Adipocyte (in vitro differentiated cells): ENCODE results near the gene CCDC78.

Experiments
- DNase-seq: peaks from one replicate; pipeline ENCODE4 v3.0.0-alpha.2; 2015; ENCODE audit warnings: low read depth
- H3K27me3 ChIP-seq: replicated peaks from 2 replicates; pipeline ENCODE4 v1.7.0; 2013; ENCODE audit warnings: mild to moderate bottlenecking, low read length, moderate library complexity; ENCODE audit not compliant: control insufficient read depth, insufficient read depth
- H3K36me3 ChIP-seq: 2 replicates; pipeline ENCODE4 v1.7.0; 2013; ENCODE audit warnings: low read length, mild to moderate bottlenecking, moderate library complexity; ENCODE audit not compliant: control insufficient read depth, insufficient read depth, severe bottlenecking
- H3K4me1 ChIP-seq: 2 replicates; pipeline ENCODE4 v1.7.0; 2013; ENCODE audit warnings: mild to moderate bottlenecking, low read length, moderate library complexity; ENCODE audit not compliant: control insufficient read depth, insufficient read depth
- H3K4me3 ChIP-seq: 2 replicates; pipeline ENCODE4 v1.7.0; 2013; ENCODE audit warnings: mild to moderate bottlenecking, low read length, moderate library complexity
- H3K9ac ChIP-seq: 2 replicates; pipeline ENCODE4 v1.7.0; 2013; ENCODE audit warnings: mild to moderate bottlenecking, low read length, moderate library complexity
- H3K9me3 ChIP-seq: 2 replicates; pipeline ENCODE4 v1.7.0; 2013; ENCODE audit warnings: mild to moderate bottlenecking, low read length, moderate library complexity; ENCODE audit not compliant: control insufficient read depth

The CCDC78 gene

GRCh38 chr16:676565-676902 lies 49.7 kb downstream of the CCDC78 start:
- no peak for DNase-seq
- Histone ChIP-seq H3K4me3 (no peak overlapping the region), H3K4me1 (peaks cover 9% of the 10 kb centered on the region), H3K9ac (no peak overlapping the region), H3K36me3 (peaks cover 27% of the 10 kb centered on the region), H3K27me3 (no peaks in the 10 kb centered on the region), H3K9me3 (no peaks in the 10 kb centered on the region)

DNA sequence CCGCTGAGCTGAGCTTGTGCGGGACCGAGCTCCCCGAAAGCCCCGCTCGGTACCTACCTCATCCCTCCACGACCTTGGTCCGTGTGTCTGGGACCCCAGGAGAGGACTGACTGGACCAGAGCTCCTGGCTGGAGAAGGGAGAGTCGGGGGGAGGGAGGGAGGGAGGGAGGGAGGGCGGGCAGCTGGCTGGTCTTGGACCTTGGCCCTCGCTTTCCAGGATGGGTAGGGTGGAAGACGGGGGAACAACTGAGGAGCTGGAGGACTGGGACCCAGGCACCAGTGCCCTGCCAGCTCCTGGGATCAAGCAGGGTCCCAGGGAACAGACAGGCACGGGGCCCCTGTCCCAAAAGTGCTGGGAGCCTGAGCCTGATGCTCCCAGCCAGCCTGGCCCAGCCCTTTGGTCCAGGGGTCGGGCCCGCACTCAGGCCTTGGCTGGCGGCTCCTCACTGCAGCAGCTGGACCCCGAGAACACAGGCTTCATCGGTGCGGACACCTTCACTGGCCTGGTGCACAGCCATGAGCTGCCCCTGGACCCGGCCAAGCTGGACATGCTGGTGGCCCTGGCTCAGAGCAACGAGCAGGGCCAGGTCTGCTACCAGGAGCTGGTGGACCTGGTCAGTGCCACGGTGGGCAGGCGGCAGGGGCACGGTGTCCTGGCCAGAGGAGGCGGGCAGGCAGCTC lies 50.2 kb downstream of the CCDC78 start:
- Histone ChIP-seq H3K9ac (peak overlapping the region; percentile 64), H3K4me1 (peaks cover 4% of the 10 kb centered on the region), H3K36me3 (peaks cover 29% of the 10 kb centered on the region), H3K4me3 (peak overlapping the region; percentile 73), H3K27me3 (no peaks in the 10 kb centered on the region), H3K9me3 (no peaks in the 10 kb centered on the region)
- DNase-seq: no peak

GRCh38 chr16:674968-675883 lies 51.0 kb downstream of the CCDC78 start, which contains the start of gene RHBDL1:
Gene RHBDL1 (plus strand): TSS chr16:675671. CDS start chr16:675791, 120 bp downstream.
- H3K4me3 ChIP-seq: peak within 1 kb of the TSS; percentile 73
- no peaks in the 10 kb centered on the region for H3K9me3 ChIP-seq
- peak within 1 kb of the TSS; percentile 64 for H3K9ac ChIP-seq
- H3K27me3 ChIP-seq: no peaks in the 10 kb centered on the region
- peaks cover 37% of the 10 kb centered on the region for H3K36me3 ChIP-seq
- peak; percentile 32 for DNase-seq
- peaks cover 3% of the 10 kb centered on the region for H3K4me1 ChIP-seq

GRCh38 chr16:674214-674881 lies 51.9 kb downstream of the CCDC78 start:
- Histone ChIP-seq H3K4me1 (peaks cover 6% of the 10 kb centered on the region), H3K9me3 (no peaks in the 10 kb centered on the region), H3K27me3 (no peaks in the 10 kb centered on the region), H3K36me3 (peaks cover 42% of the 10 kb centered on the region), H3K4me3 (no peak overlapping the region), H3K9ac (no peak overlapping the region)
- DNase-seq: no peak

DNA sequence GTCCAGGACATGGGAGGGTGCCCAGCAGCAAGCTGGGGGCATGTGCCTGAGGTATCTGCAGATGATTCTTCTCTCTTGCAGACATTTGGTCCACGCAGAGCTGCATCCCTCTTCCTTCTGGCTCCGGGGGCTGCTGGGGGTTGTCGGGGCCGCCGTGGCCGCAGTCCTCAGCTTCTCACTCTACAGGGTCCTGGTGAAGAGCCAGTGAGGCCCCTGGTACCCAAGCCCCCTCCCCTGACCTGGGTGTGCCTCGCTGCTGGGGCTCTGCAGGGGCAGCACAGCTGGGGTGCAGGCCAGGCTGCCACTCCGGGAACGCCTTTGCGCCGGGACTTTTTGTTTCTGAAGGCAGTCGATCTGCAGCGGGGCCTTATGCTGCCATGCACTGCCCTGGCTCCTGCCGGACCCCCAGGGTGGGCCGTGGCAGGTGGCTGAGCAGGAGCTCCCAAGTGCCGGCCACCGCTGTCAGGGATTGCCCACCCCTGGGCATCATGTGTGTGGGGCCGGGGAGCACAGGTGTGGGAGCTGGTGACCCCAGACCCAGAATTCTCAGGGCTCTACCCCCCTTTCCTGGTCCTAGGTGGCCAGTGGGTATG lies 52.7 kb downstream of the CCDC78 start:
- Histone ChIP-seq H3K27me3 (no peaks in the 10 kb centered on the region), H3K36me3 (peaks cover 42% of the 10 kb centered on the region), H3K4me3 (no peak overlapping the region), H3K4me1 (peaks cover 12% of the 10 kb centered on the region), H3K9me3 (no peaks in the 10 kb centered on the region), H3K9ac (no peak overlapping the region)
- no peak for DNase-seq

GRCh38 chr16:672851-673250 lies 53.4 kb downstream of the CCDC78 start:
- Histone ChIP-seq H3K4me3 (no peak overlapping the region), H3K9me3 (no peaks in the 10 kb centered on the region), H3K9ac (no peak overlapping the region), H3K4me1 (peaks cover 12% of the 10 kb centered on the region), H3K36me3 (peaks cover 42% of the 10 kb centered on the region), H3K27me3 (no peaks in the 10 kb centered on the region)
- DNase-seq: no peak
